HPDE6-E6E7 (cell line): Measurements from ENCODE around the gene SOX5.
"Not testable (repeated sequence)": the region's sequence is repeated elsewhere in the genome, so short reads cannot be mapped to it uniquely, and the experiment has no call there.

Experiments
- DNase-seq: peaks from one replicate; pipeline ENCODE4 v3.0.0; 2011; ENCODE audit warnings: missing footprints; ENCODE audit errors: extremely low spot score

SOX5 gene

GRCh38 chr12:23491029-23491428 is 458.4 kb downstream of the SOX5 start:
- DNase-seq: not testable (repeated sequence)

GRCh38 chr12:23488130-23488529 is 461.3 kb downstream of the SOX5 start:
- DNase-seq: no peak

GRCh38 chr12:23484238-23484637 is 465.2 kb downstream of the SOX5 start:
- DNase-seq: no peak

- no peak for DNase-seq
Observed at GRCh38 chr12:23482571-23482970, 466.9 kb downstream of the SOX5 start.
